K562 treated with DMSO at 1 percent for 24 hours (cell line): ENCODE measurements around the gene ATP5MC2. TPM values are rescaled to one million over a fixed set of nuclear protein-coding genes. Genes with fewer than 3 reads are reported as not detected.

ENCODE experiments used
- total RNA-seq: library from RNA; unstranded; fragments of 300-600 nt; gene quantifications from 2 replicates; pipeline ENCODE4 v1.2.3, GENCODE V29; 2022; ENCODE audit warnings: low read depth; ENCODE audit not compliant: insufficient read depth

Gene ATP5MC2
- 452 and 456 TPM in 2 replicates for total RNA-seq

DNA sequence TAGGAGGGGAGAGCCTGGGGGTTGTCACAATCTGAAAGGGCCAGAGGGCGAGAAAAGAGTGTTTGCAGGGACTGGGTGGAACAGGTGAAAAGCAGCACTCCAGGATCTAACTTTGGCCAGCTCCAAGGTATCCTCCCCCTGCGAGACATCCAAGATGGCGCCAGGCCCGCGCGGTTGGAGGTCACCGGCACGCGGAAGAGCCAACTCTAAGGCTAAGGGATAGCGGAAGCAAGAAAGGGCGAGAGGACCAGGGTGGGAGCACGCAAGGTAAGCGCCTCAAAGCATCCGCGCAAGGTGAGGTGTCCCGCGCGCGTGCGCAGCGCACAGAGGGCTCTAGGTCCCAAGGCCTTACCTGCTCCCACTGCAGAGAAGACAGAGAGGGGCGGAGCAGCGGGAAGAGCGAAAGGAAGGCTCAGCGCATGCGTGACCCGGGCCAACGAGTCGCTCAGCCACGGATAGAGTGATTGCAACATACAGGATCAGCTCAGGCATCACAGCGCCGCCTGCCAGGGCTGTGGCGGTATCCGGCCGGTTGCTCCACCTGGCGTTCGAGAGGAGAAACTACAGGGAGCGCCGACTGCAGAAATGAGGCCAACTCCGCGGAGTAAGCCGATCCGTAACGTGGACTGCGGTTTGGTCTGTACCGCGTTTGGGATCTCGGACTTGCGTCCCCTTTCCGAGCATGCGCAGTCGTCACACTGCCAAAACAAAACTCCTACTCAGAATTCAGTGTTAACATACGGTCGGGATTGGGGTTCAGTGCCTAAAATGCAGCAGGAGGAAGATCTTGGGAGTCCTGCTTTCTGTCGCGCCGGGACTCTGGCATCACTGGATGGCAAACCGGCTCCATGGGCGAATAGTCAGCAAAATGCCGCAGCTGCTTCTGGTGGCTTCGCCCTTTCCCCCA, at the start of gene ATP5MC2:
Gene ATP5MC2 (minus strand): TSS at position 383 of the 907 bp plus-strand sequence. CDS start 3,469 bp downstream, outside the sequence.

DNA sequence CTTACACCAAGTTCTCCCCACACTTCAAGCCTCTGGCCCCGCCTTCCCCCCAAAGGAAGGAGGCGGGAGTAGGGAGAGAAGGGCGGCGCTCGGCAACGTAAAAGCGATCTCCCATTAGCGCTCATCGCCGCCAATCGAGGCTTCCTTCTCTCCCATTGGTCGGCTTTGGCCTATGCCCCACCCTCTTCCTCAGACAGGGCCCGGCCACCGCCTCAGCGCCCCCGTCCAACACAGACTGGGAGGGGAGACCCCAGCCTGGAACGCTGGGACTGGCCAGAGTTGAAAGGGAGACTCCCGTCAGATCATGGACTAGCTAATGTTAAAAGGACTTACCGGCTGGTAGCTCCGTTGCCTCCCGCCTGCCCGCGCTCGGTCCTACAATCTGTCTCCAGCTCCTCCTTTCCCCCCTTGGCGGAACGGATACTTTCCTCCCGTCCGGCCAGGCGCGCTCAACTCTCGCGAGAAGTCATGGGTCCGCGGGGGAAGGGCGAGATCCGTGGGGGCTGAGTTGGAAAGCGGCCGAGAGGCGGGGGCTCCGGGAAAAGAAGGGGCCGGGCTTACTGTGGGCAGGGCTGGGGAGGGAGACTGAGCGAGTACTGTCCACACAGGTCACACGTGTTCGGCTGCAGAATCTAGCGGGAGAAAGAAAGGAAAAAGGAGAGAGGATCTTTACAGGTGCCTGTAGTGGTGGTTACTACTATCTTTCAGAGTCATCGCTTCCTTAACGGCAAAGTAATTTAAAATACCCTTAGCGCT, 49.8 kb downstream of the ATP5MC2 start, which contains the start of gene ATF7:
Gene ATF7 (minus strand): TSS at position 437 of the 756 bp plus-strand sequence. CDS start 25,382 bp downstream, outside the sequence.

Other genes starting within 250 kb of the ATP5MC2 start
- gene PRR13, start 234.3 kb downstream of the ATP5MC2 start, total RNA-seq: 257 and 263 TPM in 2 replicates
- gene PCBP2, start 224.0 kb downstream of the ATP5MC2 start, total RNA-seq: 966 and 972 TPM in 2 replicates
- gene MAP3K12, start 176.6 kb downstream of the ATP5MC2 start, total RNA-seq: 1.5 and 4.7 TPM in 2 replicates
- gene TARBP2, start 174.8 kb downstream of the ATP5MC2 start, total RNA-seq: 61.8 and 66.9 TPM in 2 replicates
- gene NPFF, start 168.6 kb downstream of the ATP5MC2 start, total RNA-seq: not detected in 2 replicates
- gene ATF7, start 49.7 kb downstream of the ATP5MC2 start, total RNA-seq: 9.2 and 11.3 TPM in 2 replicates
- gene CALCOCO1, start 51.4 kb upstream of the ATP5MC2 start, total RNA-seq: 37.8 and 38.3 TPM in 2 replicates
- gene CISTR, start 75.9 kb upstream of the ATP5MC2 start, total RNA-seq: not detected in 2 replicates